ENCODE results near the gene TMTC1.
A peak's percentile ranks its signal among the peaks of the same experiment; 100 is the strongest.

The TMTC1 gene

GRCh38 chr12:29662734-29663323, 120.9 kb downstream of the TMTC1 start:
- no peak for DNase-seq

DNA sequence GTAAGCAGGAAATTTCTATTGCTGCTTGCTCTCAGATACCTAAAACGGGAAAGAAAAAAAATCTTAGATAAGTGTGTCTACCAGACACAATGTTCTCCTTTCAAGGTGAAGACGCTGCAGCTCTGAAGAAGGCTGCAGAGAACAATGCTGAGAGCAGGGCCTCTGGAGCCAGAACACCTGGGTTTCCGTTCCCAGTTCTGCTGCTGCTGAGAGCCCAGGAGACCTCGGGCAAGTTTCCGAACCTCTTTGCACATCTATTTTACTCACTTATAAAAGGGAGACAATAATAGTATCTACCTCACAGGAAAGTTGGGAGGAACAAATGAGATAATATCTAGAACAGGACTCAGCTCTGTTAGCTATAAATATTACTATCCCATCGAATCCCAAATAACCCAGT, 122.9 kb downstream of the TMTC1 start:
- no peak for DNase-seq

- DNase-seq: no peak
Observed at GRCh38 chr12:29656762-29657538, 126.8 kb downstream of the TMTC1 start.

- DNase-seq: no peak
Observed at GRCh38 chr12:29655861-29656260, 127.9 kb downstream of the TMTC1 start.

GRCh38 chr12:29653286-29653685, 130.5 kb downstream of the TMTC1 start:
- no peak for DNase-seq

DNA sequence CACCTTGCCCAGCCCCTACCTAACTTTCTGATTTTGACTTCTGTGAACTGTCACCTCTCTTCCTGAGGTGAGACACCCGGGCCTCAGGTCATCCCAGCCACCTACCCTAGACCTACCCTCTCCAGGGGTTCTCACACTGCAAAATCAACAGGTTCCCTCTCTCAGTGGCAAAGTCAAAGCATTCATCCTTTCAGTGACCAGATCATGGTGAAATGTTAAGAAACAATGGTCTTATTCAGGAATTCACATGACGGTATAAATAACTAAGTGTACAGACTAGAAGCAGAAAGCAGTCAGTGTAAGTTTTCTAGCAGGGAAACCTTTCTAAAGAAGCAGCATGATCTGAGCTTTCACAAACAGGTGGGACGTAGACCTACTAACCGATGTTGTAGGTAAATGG, 133.4 kb downstream of the TMTC1 start:
- no peak for DNase-seq

- no peak for DNase-seq
Observed at GRCh38 chr12:29649722-29650121, 134.0 kb downstream of the TMTC1 start.

DNA sequence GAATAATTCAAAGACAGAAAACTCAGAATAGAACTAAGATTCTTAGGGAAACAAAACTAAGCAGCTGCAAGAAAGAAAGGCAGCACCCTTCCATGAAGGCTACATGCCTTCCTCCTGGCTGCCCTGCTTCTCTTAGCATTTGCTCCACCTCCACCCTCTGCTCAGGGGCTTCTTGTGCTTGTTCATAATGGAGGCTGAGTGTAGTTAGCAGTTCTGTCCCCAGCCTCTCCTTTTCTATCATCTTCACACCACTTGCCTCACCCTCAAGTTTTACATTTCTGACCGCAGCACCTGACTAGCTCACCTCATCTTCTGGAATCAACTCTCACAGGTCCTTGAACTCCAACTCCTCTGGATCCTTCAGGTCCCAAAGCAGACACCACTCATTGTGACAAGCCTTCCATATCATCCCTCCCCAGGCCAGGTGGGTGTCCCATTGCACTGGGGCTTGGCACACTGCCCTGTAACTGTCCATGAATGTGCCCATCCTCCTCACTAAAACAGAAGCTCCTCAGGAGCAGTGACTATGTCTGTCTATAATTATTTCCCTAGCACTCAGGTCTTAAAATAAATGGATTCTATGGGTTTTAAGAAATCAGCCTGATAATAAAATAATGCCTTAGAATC, 139.1 kb downstream of the TMTC1 start:
- DNase-seq: no peak

GRCh38 chr12:29640589-29641345, 143.0 kb downstream of the TMTC1 start:
- DNase-seq: no peak

DNA sequence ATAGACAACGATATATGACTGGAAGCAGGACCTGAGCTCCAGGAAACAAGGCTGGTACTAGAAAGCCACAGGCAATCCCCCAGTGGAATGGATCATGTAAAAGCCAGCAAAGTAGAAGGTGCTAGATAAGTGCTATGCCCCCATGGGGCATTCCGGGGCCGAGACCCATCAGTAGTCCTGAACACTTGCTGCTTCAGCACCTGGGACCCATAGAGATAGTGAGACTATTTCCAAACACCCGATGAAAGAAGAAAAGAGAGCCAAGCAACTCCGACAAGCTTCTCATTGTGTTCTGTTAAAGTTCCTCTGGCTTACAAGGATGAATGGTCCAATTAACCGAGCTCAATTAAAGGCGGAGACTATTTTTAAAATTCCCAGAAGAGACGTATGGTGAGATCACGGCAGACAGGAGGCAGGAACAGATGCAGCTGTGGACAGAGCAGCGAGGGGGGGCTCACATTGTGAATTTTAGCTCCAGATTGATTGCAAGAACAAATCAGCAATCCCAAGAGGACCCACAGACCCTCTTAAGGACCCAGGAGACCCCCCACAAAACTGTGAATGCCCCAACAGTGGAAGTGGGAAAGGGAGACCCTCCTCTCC, 143.7 kb downstream of the TMTC1 start:
- no peak for DNase-seq

- no peak for DNase-seq
Observed at GRCh38 chr12:29638528-29638927, 145.2 kb downstream of the TMTC1 start.

GRCh38 chr12:29634057-29634456, 149.7 kb downstream of the TMTC1 start:
- DNase-seq: no peak

GRCh38 chr12:29630164-29630563, 153.6 kb downstream of the TMTC1 start:
- peak in 2 of 3 donors; percentile 1 for DNase-seq

DNA sequence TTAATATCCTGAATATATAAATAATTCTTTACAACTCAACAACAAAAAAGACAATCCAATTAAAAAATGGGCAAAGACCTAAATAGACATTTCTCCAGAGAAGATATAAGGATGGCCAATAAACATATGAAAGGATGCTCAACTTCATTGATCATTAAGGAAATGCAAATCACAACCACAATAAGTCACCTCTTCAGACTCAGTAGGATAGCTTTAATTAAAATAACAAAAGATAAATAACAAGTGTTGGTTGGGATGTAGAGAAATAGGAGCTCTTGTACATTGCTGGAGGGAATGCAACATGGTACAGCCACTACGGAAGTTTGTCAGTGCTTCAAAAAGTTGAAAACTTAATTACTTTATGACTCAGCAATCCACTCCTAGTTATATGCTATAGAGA, 156.5 kb downstream of the TMTC1 start:
- DNase-seq: no peak

GRCh38 chr12:29625359-29625953, 158.3 kb downstream of the TMTC1 start:
- no peak for DNase-seq

GRCh38 chr12:29622251-29622650, 161.5 kb downstream of the TMTC1 start:
- no peak for DNase-seq

GRCh38 chr12:29620030-29620429, 163.7 kb downstream of the TMTC1 start:
- no peak for DNase-seq

DNA sequence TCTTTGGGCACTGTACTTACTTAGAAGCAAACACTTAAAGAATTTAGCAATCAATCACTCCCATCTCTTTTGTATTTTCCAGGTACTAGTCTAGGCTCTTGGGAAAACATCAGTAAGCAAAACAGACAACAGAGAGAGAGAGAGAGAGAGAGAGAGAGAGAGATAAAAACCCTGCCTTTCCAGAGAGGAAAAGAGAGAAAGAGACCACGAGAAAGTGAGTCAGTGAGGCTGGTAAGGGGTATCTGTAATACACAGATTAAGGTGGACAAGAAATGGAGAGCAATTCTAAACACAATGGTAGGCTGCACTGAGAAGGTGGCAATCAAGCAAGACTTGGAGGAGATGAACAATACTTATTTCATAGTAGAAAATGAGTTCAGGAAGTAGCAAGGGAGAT, 166.3 kb downstream of the TMTC1 start:
- DNase-seq: no peak

DNA sequence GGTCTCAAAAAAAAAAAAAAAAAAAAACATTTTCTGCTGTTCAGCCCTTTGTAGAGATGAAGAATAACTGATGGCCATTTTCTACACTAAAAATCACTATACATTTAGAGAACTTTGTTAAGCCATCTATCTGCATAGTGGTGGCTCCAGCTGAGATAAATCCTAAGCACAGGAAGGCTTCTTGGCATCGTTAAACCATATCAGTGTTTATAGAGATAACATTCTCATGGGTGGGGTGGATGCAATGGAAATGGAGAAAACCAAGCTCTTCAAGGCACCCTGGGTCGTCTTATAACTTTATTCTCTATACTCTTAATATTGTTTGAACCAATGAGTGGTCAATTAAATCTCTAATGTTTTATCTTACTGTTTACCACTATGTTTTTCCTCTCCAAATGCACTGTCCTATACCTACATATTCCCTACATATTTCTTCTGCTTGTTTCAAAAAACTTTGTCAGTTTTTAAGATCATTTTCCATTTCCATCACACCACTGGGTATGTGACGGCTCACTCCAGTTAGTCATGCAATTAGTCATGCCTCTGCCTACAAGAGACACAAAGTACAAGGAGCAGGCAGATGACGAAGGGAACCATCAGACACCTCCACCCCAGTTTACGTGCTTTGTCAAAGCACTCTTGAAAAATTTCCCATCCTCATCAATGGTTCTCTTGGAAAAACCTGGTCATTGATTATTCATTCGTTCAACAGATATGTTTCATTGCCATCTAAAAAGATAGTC, 166.9 kb downstream of the TMTC1 start:
- no peak for DNase-seq

DNA sequence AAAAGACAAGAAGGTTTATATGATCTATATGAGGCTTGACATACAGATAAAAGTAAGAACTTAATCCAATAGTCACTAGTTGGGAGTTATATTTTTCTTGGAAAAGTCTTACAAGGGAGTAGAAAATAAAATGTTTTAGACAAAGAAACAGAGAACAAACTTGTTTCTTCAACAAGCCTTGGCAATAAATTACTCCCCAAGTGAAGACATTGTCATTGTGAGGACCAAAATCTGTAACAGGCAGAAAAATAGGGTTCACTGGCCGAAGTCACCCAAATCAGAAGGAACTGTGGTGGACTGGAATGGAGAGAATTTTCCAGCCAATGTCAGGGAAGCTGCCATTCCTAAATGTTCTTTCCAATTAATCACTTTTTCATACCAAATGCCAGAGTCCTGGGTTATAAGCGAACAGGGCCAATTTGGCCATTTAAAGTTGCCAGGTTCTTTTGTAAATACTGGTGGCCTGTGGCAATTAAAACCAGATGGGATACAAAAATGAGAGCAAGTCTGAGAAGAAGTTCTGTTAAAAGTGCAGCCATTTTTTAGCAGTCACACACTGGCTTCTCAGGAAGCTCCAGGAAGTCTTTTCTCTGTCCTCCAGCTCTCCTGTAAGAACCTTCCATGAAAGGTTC, 168.9 kb downstream of the TMTC1 start:
- DNase-seq: no peak

DNA sequence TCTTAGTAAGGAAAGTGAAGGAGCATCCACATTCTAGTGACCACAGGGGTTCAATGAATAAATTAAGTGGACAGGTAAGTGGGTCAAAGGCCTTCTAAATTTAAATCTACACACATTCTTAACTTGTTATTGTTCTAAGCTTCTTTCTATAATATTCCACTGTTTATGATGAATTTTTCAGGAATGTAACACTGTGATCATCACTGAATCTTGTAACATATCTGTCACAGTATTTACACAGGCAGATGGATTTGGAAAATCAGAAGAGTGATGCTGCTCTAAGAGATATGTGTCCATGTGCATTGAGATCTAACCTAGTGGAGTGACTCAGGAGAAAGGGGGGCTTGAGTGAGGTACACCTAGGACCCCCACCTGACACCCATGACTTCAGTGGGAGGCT, 170.8 kb downstream of the TMTC1 start:
- no peak for DNase-seq
